ENCODE measurements around the gene CNTN1. TPM values are rescaled to one million over a fixed set of nuclear protein-coding genes. Genes with fewer than 3 reads are reported as not detected.
"Not testable (repeated sequence)": the region's sequence is repeated elsewhere in the genome, so short reads cannot be mapped to it uniquely, and the experiment has no call there.

CNTN1 gene
- total RNA-seq, 1 experiment from 2014 or later = 0.02 TPM

DNA sequence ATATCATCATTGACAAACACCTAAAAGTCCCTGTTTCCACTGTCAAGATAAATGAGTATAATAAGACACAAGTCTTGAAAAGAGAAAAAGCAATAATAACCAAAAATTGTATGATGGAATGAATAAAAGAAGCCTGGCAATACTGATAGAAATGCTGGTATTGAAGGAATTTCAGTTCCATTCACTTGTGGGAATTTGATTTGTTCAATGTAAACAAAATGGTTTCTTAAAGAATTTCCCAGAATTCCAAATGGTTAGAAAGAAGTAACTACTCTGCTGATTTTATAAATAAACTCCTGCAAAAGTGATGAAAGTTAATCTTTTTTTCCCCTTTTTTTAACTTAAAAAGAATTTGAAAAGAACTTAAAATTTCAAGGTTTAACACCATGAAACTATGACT lies 366.0 kb downstream of the CNTN1 start:
- H3K9me3 ChIP-seq (replicated peaks) = peaks cover 1% of the 10 kb centered on the region; the same call in 1 of the 2 replicates
- no peak for DNase-seq
- no peak overlapping the region for H3K27ac ChIP-seq
- H3K4me1 ChIP-seq = peaks cover 17% of the 10 kb centered on the region
- no peaks in the 10 kb centered on the region for H3K27me3 ChIP-seq
- no peaks in the 10 kb centered on the region for H3K36me3 ChIP-seq
- no peak overlapping the region for H3K4me3 ChIP-seq

DNA sequence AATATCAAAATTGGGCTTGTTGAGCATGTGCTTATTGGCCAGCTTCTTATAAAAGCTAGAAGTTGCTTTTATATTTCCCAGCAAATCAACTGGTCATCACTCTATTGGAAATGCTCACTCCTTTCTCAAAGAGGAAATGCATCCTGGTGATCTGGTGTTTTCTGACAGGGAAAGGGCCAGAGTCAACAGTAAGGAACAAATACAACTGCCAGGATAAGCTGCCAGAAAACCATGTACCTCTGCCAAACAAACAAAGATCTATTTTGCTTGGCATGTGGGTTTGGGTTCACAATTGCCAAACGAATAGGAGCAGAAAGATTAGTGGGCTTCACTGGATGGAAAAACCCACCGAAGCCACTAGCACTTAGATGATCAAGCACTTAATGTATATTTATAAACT lies 369.0 kb downstream of the CNTN1 start:
- Histone ChIP-seq H3K9me3 (replicated peaks) (peaks cover 4% of the 10 kb centered on the region; the same call in 1 of the 2 replicates), H3K27me3 (no peaks in the 10 kb centered on the region), H3K4me3 (no peak overlapping the region), H3K36me3 (no peaks in the 10 kb centered on the region), H3K4me1 (peaks cover 8% of the 10 kb centered on the region), H3K27ac (no peak overlapping the region)
- DNase-seq = no peak

DNA sequence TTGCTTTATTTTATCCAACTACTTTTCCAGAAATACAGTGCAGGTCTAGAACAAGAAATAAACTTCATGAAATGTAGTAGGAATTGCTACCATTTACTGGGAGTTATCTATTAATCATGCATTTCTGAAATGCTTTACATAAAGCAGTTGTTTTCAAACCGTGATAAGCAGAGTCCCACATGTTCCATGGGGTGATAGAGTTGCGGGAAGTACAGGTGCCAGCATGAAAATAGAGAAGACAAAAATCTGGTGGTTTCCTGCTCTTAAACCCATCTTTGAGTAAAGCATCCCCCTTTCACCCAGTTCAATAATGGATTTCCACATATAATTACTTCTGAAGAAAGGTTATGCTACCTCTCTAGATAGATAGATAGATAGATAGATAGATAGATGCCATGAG lies 372.2 kb downstream of the CNTN1 start:
- no peak for DNase-seq
- H3K27ac ChIP-seq = no peak overlapping the region
- peaks cover 4% of the 10 kb centered on the region; the same call in 1 of the 2 replicates for H3K9me3 ChIP-seq (replicated peaks)
- H3K4me1 ChIP-seq = no peaks in the 10 kb centered on the region; the same call in 1 of the 2 replicates
- no peak overlapping the region for H3K4me3 ChIP-seq
- no peaks in the 10 kb centered on the region for H3K27me3 ChIP-seq
- no peaks in the 10 kb centered on the region for H3K36me3 ChIP-seq

DNA sequence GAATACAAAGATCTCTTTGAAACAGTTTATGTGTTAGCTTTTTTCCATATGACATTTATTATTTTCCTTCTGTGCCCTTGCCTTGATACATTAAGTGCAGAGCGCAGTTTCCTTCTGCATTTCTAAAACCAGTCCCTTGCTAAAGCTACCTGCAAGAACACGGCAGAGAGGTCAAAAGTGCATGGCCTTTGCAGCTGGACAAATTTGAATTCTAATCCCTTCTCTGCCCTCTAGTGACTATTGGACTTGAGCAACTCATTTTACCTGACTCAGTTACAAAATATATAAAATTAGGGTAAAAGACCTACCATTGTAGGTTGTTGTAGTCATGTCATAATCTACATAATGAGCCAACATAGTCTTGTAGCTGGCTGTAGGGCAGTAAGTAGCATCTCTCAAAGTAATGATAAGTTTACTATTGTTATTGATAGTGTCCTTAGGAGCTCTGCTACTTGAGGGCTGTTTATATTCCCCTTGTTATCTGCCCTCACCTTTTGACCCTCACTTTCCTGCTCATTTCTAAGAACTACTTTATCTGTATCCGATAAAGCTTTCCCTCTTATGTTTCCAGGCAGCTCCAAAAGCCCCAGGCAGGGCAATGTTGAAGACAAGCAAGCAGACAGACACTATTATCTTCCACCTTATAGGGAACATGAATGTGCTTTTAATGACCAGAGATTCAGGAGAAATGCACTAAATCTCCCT lies 375.9 kb downstream of the CNTN1 start:
- no peak overlapping the region for H3K27ac ChIP-seq
- peaks cover 4% of the 10 kb centered on the region; the same call in 1 of the 2 replicates for H3K9me3 ChIP-seq (replicated peaks)
- DNase-seq = no peak
- no peak overlapping the region for H3K4me3 ChIP-seq
- H3K4me1 ChIP-seq = peaks cover 8% of the 10 kb centered on the region
- no peaks in the 10 kb centered on the region for H3K36me3 ChIP-seq
- no peaks in the 10 kb centered on the region for H3K27me3 ChIP-seq

DNA sequence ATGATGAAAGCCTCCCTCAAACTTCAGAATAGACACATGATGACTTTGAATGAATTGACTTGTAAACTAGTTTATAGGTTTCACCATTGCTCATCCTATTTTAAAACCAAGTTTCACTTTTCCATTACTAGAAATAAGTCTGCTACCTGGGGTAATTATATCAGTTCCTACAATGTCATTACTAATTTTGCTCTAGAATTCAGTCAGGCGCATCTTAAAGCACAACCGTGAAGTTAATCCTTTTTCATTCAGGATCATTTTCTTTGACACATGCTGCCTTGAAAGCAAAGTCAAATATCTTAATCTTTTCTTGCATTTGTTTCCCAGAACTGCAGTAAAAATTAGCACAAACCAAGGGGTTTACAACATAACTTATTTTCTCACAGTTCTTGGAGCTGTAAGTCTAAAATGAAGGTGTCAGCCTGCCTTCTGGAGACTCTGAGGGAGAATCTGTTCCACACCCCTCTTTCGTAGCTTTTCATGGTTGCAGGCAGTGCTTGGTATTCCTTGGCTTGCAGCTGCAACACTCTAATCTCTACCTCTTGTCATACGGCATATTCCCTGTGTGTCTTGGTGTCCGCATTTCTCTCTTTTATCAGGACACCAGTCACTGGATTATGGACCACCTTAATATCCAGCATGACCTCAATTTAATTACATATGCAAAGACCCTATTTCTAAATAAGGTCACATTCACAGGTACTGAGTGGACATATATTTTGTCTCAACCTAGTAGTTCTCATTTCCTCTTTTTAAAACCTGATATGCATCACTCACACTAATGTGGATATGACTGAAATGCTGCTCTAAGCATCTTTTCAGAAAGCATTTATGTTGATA lies 381.6 kb downstream of the CNTN1 start:
- H3K9me3 ChIP-seq (replicated peaks) = no peaks in the 10 kb centered on the region
- no peak for DNase-seq

DNA sequence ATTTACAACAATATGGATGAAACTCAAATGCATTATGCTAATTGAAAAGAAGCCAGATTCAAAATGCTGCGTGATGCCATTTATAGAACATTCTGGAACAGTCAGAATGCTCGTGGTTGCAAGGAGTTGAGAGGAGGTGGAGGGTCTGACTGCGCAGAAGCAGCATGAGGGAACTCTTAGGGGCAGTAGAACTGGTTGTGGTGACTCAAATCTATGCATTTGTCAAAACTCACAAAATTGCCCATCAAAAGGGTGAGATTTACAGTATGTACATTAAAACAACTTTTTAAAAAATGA lies 382.2 kb downstream of the CNTN1 start:
- no peak for DNase-seq
- no peak overlapping the region for H3K27ac ChIP-seq
- H3K36me3 ChIP-seq = no peaks in the 10 kb centered on the region
- no peak overlapping the region for H3K4me3 ChIP-seq
- H3K9me3 ChIP-seq (replicated peaks) = no peaks in the 10 kb centered on the region
- H3K4me1 ChIP-seq = peaks cover 8% of the 10 kb centered on the region
- H3K27me3 ChIP-seq = no peaks in the 10 kb centered on the region

More for the DNA sequence above, 381.6 kb downstream of the CNTN1 start:
- Histone ChIP-seq H3K4me3 (no peak overlapping the region), H3K36me3 (no peaks in the 10 kb centered on the region), H3K27ac (no peak overlapping the region), H3K27me3 (no peaks in the 10 kb centered on the region), H3K4me1 (peaks cover 8% of the 10 kb centered on the region)

DNA sequence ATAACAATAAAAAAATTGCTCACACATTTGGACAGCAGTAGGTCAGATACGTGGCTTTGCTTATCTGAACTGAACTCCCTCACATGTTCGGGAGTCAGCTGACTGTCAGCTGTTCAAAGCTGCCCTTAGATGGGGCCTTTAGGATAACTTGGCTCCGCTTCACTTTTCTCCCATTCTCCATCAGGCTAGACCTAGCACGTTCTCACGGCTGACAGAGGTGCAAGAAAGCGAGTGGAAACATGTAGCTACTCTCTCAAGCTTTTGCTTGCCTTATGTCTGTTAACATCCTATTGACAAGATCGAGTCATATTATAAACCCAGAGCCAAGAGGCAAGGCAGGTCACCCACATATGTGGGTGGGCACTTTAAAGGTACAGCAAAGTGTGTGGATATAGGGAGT lies 383.9 kb downstream of the CNTN1 start:
- Histone ChIP-seq H3K4me1 (peaks cover 8% of the 10 kb centered on the region), H3K27ac (no peak overlapping the region), H3K36me3 (no peaks in the 10 kb centered on the region), H3K9me3 (replicated peaks) (no peaks in the 10 kb centered on the region), H3K27me3 (no peaks in the 10 kb centered on the region), H3K4me3 (no peak overlapping the region)
- peak in 1 of 2 experiments; percentile 18 for DNase-seq

DNA sequence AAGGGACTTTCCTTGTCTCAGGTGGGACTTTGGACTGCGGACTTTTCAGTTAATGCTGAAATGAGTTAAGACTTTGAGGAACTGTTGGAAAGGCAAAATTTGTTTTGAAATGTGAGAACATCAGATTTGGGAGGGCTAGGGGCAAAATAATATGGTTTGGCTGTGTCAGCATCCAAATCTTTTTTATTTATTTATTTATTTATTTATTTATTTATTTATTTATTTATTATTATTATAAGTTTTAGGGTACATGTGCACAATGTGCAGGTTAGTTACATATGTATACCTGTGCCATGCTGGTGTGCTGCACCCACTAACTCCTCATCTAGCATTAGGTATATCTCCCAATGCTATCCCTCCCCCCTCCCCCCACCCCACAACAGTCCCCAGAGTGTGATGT lies 389.0 kb downstream of the CNTN1 start:
- not testable (repeated sequence) for H3K4me3 ChIP-seq; H3K27me3 ChIP-seq; H3K9me3 ChIP-seq (replicated peaks); H3K4me1 ChIP-seq; DNase-seq; H3K27ac ChIP-seq; H3K36me3 ChIP-seq

DNA sequence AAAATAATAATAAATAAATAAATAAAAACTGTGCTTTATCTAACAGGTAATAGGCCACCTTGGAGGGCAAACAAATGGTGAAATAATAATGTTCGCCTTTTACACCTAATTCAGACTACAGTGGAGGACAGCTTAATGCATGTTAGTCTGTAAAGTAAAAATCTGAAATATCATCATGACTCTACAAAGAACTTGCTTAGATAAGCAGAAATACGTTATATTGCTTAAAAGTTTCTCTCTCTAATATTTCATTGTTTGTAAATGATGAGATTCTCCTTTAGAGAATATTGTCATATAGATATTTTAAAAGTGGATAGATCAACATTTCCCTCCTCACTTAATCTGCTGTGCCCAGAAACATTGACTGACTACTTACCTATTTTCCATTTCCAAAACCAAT lies 397.2 kb downstream of the CNTN1 start:
- Histone ChIP-seq H3K27ac (no peak overlapping the region), H3K36me3 (no peaks in the 10 kb centered on the region), H3K27me3 (no peaks in the 10 kb centered on the region), H3K4me3 (no peak overlapping the region), H3K9me3 (replicated peaks) (peaks cover 3% of the 10 kb centered on the region; the same call in 1 of the 2 replicates), H3K4me1 (peaks cover 7% of the 10 kb centered on the region)
- DNase-seq = no peak

DNA sequence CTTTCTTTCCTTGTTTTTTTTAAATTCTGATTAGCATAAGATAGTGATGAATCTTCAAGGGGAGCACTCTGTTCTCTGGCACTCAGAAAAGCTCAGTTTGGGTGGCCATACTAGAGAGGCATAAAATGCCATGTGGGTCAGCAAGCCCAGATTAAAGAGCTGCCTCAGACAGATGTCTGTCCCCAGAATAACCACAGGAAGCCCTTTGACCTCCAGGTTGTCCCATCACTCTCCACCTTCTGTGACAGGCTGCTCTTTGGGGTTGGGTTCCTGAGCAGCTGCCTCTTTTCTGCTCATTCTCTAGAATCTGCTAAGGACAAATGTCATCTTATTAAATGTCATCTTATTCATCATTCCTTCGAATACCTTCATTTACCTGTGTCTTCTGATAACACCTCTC lies 399.9 kb downstream of the CNTN1 start:
- no peak overlapping the region for H3K4me3 ChIP-seq
- peaks cover 3% of the 10 kb centered on the region; the same call in 1 of the 2 replicates for H3K9me3 ChIP-seq (replicated peaks)
- peak; percentile 40 to 52 for DNase-seq
- H3K4me1 ChIP-seq = peaks cover 13% of the 10 kb centered on the region
- no peaks in the 10 kb centered on the region for H3K27me3 ChIP-seq
- H3K36me3 ChIP-seq = no peaks in the 10 kb centered on the region
- no peak overlapping the region for H3K27ac ChIP-seq

DNA sequence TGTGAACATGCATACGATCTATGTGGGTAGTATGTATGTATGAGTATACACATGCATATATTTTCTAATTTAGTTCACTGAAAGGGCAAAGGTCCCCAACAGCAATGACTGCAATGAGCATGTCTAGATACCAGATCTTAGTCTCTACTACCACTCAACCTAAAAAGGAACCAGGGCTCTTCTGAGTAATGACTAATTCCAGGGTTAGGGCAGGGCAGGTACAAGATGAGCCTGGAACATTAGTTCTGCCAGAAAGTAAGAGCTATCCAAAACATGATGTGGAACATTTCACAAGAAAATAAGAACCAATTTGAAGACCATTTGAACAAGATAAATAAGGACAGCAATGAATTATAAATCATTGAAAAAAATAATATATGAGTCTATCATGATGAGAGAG lies 404.6 kb downstream of the CNTN1 start:
- H3K27ac ChIP-seq = no peak overlapping the region
- H3K4me3 ChIP-seq = no peak overlapping the region
- peaks cover 11% of the 10 kb centered on the region; the same call in 1 of the 2 replicates for H3K9me3 ChIP-seq (replicated peaks)
- H3K4me1 ChIP-seq = peaks cover 32% of the 10 kb centered on the region
- H3K36me3 ChIP-seq = no peaks in the 10 kb centered on the region
- no peak for DNase-seq
- H3K27me3 ChIP-seq = 0 out of 2 replicates have a peak, but pooled peaks cover 2% of the 10 kb centered on the region

DNA sequence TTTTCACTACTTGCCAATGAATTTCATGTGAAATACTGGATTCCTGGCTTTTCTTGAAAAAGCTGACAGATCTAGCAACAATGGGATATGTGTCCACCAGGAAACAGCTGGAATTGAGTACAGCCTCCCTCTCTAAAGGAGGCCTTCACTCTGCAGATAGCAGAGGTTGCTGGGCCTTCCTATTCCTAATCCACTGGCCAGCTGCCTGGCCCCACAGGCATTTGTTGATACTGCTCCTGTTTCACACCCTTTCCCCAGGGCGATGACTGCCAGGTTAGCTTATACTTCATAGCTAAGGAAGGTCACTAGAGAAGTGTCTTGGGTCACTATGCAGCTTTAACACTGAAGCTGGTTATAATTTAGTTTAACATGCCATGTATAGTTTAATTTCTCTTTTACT lies 408.3 kb downstream of the CNTN1 start:
- Histone ChIP-seq H3K9me3 (replicated peaks) (peaks cover 8% of the 10 kb centered on the region; the same call in 1 of the 2 replicates), H3K27ac (peak overlapping the region; percentile 73), H3K4me3 (no peak overlapping the region), H3K27me3 (0 out of 2 replicates have a peak, but pooled peaks cover 2% of the 10 kb centered on the region), H3K4me1 (peaks cover 28% of the 10 kb centered on the region), H3K36me3 (no peaks in the 10 kb centered on the region)
- peak; percentile 88 to 94 for DNase-seq

DNA sequence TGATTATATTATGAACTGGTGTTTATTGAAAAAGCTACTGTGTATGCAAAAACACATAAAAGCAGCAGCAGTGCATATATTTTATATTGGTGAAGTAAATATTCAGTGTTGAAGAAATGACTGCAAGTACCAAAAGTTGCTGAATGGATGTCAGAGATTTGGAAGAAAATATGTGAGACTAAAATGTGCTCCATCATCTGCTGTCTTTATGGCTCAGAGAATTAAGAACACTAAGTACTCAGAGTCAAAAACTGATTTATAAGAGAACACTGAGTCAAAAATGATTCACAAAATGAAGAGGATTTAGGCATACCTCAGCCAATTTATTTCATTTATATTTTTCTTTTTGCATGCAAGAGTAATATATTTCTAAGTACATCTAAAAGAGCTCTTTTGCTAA lies 409.6 kb downstream of the CNTN1 start:
- Histone ChIP-seq H3K36me3 (no peaks in the 10 kb centered on the region), H3K27me3 (0 out of 2 replicates have a peak, but pooled peaks cover 2% of the 10 kb centered on the region), H3K4me3 (no peak overlapping the region), H3K27ac (no peak overlapping the region), H3K9me3 (replicated peaks) (peaks cover 8% of the 10 kb centered on the region; the same call in 1 of the 2 replicates), H3K4me1 (peaks cover 28% of the 10 kb centered on the region)
- no peak for DNase-seq

DNA sequence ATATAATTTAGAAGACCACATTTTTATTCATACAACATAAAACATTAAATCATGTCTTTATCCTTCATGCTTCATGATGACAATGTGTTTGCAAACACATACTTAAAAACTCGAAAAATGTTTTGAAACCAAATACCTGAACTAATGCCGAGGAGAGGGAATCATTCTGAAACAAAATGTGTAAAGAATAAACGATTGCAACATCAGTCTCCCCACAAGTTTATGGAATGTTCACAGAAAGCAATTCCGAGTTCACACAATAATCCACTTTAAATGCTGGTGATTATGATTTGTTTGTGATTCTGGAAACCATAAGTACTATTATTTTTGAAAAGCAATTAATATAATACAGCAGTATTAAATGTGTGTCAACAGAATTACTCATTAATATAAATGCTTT lies 411.4 kb downstream of the CNTN1 start:
- no peak overlapping the region for H3K27ac ChIP-seq
- H3K9me3 ChIP-seq (replicated peaks) = peaks cover 8% of the 10 kb centered on the region; the same call in 1 of the 2 replicates
- H3K4me1 ChIP-seq = peaks cover 28% of the 10 kb centered on the region
- 0 out of 2 replicates have a peak, but pooled peaks cover 2% of the 10 kb centered on the region for H3K27me3 ChIP-seq
- H3K36me3 ChIP-seq = no peaks in the 10 kb centered on the region
- no peak overlapping the region for H3K4me3 ChIP-seq
- DNase-seq = no peak

DNA sequence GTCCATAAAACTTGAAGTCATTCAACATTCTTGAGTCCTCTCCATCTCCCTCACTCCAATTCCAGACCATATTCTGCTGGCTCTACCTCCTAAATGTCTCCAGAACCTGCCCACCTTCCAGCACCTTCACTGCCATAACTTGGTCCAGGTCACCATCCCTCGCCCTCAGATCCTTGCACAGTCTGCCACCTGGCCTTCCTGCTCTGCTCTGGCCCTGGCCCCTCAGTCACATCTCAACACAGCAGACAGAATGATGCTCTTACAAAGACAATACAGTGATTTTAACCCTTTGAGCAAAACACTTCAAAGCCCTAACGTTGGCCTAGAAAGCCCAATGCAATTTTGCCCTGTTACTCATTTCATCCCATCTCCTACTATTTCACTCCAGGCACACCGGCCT lies 414.1 kb downstream of the CNTN1 start:
- DNase-seq = no peak
- Histone ChIP-seq H3K4me1 (peaks cover 9% of the 10 kb centered on the region), H3K36me3 (no peaks in the 10 kb centered on the region), H3K4me3 (no peak overlapping the region), H3K9me3 (replicated peaks) (0 out of 2 replicates have a peak, but pooled peaks cover 2% of the 10 kb centered on the region), H3K27ac (no peak overlapping the region), H3K27me3 (no peaks in the 10 kb centered on the region)
